ENCODE measurements around the gene NOXA1. TPM values are rescaled to one million over a fixed set of nuclear protein-coding genes. Genes with fewer than 3 reads are reported as not detected.
A peak's percentile ranks its signal among the peaks of the same experiment; 100 is the strongest.

NOXA1 gene
- total RNA-seq, 4 donors from 2014 or later = 19.7 to 53.9 (median 40.8) TPM

GRCh38 chr9:137410891-137411249 lies 12.3 kb upstream of the NOXA1 start:
- peaks cover 27 to 62% (median 45%) of the 10 kb centered on the region in 4 donors for H3K4me1 ChIP-seq
- intact Hi-C loops (cut with DNase I; ENCODE audit: low total_unique reads) = no loop called here
- 78% methylated on average over 10 of the region's 15 CpGs; no CpG with 5 or more reads in 1 of the 2 donors for WGBS, 2 donors (ENCODE audit: low coverage in 1 of 2)
- in situ Hi-C loops (cut with MboI; ENCODE audit: low pct_ligation_motif_present in 1 of 4, low pct_unique_long_range_greater_than_20kb in 1 of 4, low sequenced_read_pairs in 3 of 4) = loop anchor here in 2 of 4 donors (25.0 kb wide), 1 partner anchor 124 kb away; the partner anchor contains the start of gene TOR4A (in 2 of the 2)
- H3K27ac ChIP-seq = peak overlapping the region in 3 of 4 donors; percentile 1 to 30 (median 29)
- no peaks in the 10 kb centered on the region for H3K27me3 ChIP-seq
- no peak overlapping the region for H3K4me3 ChIP-seq
- H3K36me3 ChIP-seq = no peaks in the 10 kb centered on the region
- DNase-seq = no peak
- TF ChIP-seq EP300 (IDR thresholded peaks at IDR 0.05; ENCODE audit: low read depth) (no peak), CTCF (IDR thresholded peaks at IDR 0.05) (no peak), POLR2AphosphoS5 (IDR thresholded peaks at IDR 0.05) (no peak), POLR2A (IDR thresholded peaks at IDR 0.05) (no peak)
- H3K9me3 ChIP-seq = no peaks in the 10 kb centered on the region

GRCh38 chr9:137411260-137411644 lies 11.9 kb upstream of the NOXA1 start:
- H3K27me3 ChIP-seq = no peaks in the 10 kb centered on the region
- no peak for DNase-seq
- in situ Hi-C loops (cut with MboI; ENCODE audit: low pct_ligation_motif_present in 1 of 4, low pct_unique_long_range_greater_than_20kb in 1 of 4, low sequenced_read_pairs in 3 of 4) = loop anchor here in 2 of 4 donors (25.0 kb wide), 1 partner anchor 124 kb away; the partner anchor contains the start of gene TOR4A (in 2 of the 2)
- 67% methylated on average over 17 of the region's 17 CpGs; no CpG with 5 or more reads in 1 of the 2 donors for WGBS, 2 donors (ENCODE audit: low coverage in 1 of 2)
- no peak overlapping the region for H3K4me3 ChIP-seq
- no peaks in the 10 kb centered on the region for H3K36me3 ChIP-seq
- H3K4me1 ChIP-seq = peaks cover 26 to 59% (median 43%) of the 10 kb centered on the region in 4 donors
- intact Hi-C loops (cut with DNase I; ENCODE audit: low total_unique reads) = no loop called here
- peak overlapping the region; percentile 1 to 30 (median 16) for H3K27ac ChIP-seq
- TF ChIP-seq EP300 (IDR thresholded peaks at IDR 0.05; ENCODE audit: low read depth) = no peak
- H3K9me3 ChIP-seq = no peaks in the 10 kb centered on the region

GRCh38 chr9:137411645-137412380 lies 11.4 kb upstream of the NOXA1 start:
- no peaks in the 10 kb centered on the region for H3K27me3 ChIP-seq
- H3K4me3 ChIP-seq = no peak overlapping the region
- TF ChIP-seq POLR2AphosphoS5 (IDR thresholded peaks at IDR 0.05) (peak in 1 of 3 donors; percentile 14), POLR2A (IDR thresholded peaks at IDR 0.05) (no peak), EP300 (IDR thresholded peaks at IDR 0.05; ENCODE audit: low read depth) (no peak), CTCF (IDR thresholded peaks at IDR 0.05) (no peak)
- intact Hi-C loops (cut with DNase I; ENCODE audit: low total_unique reads) (no loop called here), in situ Hi-C loops (cut with MboI; ENCODE audit: low pct_ligation_motif_present in 1 of 4, low pct_unique_long_range_greater_than_20kb in 1 of 4, low sequenced_read_pairs in 3 of 4) (loop anchor here in 2 of 4 donors (25.0 kb wide), 1 partner anchor 125 kb away; the partner anchor contains the start of gene TOR4A (in 2 of the 2))
- 48 to 60% methylated on average over 2 to 29 of the region's 30 CpGs for WGBS, 2 donors (ENCODE audit: low coverage in 1 of 2)
- peak; percentile 73 for DNase-seq
- peaks cover 20 to 54% (median 37%) of the 10 kb centered on the region in 4 donors for H3K4me1 ChIP-seq
- H3K27ac ChIP-seq = peak overlapping the region; percentile 52 to 75 (median 71)
- H3K9me3 ChIP-seq = no peaks in the 10 kb centered on the region
- H3K36me3 ChIP-seq = no peaks in the 10 kb centered on the region

GRCh38 chr9:137412431-137412830 lies 10.8 kb upstream of the NOXA1 start:
- DNase-seq = no peak
- TF ChIP-seq CTCF (IDR thresholded peaks at IDR 0.05) = no peak
- no peak for TF ChIP-seq POLR2AphosphoS5 (IDR thresholded peaks at IDR 0.05)
- no peak for TF ChIP-seq POLR2A (IDR thresholded peaks at IDR 0.05)
- no peak for TF ChIP-seq EP300 (IDR thresholded peaks at IDR 0.05; ENCODE audit: low read depth)
- peak overlapping the region; percentile 52 to 75 (median 71) for H3K27ac ChIP-seq
- H3K4me3 ChIP-seq = no peak overlapping the region
- in situ Hi-C loops (cut with MboI; ENCODE audit: low pct_ligation_motif_present in 1 of 4, low pct_unique_long_range_greater_than_20kb in 1 of 4, low sequenced_read_pairs in 3 of 4) (loop anchor here in 2 of 4 donors (25.0 kb wide), 1 partner anchor 125 kb away; the partner anchor contains the start of gene TOR4A (in 2 of the 2)), intact Hi-C loops (cut with DNase I; ENCODE audit: low total_unique reads) (no loop called here)
- 76% methylated on average over 10 of the region's 10 CpGs; no CpG with 5 or more reads in 1 of the 2 donors for WGBS, 2 donors (ENCODE audit: low coverage in 1 of 2)
- no peaks in the 10 kb centered on the region for H3K36me3 ChIP-seq
- H3K27me3 ChIP-seq = no peaks in the 10 kb centered on the region
- peaks cover 19 to 48% (median 32%) of the 10 kb centered on the region in 4 donors for H3K4me1 ChIP-seq
- H3K9me3 ChIP-seq = no peaks in the 10 kb centered on the region

Measured in transverse colon (tissue), 4 donors.